GM21447 (cell line): ENCODE data around the gene PRRG1.
"Not testable (repeated sequence)": the region's sequence is repeated elsewhere in the genome, so short reads cannot be mapped to it uniquely, and the experiment has no call there.

Experiments used
- ATAC-seq: cut with Tn5 transposase; IDR thresholded peaks from one replicate; pipeline ENCODE4 v1.9.1; 2021; ENCODE audit not compliant: unreplicated experiment

The PRRG1 gene

DNA sequence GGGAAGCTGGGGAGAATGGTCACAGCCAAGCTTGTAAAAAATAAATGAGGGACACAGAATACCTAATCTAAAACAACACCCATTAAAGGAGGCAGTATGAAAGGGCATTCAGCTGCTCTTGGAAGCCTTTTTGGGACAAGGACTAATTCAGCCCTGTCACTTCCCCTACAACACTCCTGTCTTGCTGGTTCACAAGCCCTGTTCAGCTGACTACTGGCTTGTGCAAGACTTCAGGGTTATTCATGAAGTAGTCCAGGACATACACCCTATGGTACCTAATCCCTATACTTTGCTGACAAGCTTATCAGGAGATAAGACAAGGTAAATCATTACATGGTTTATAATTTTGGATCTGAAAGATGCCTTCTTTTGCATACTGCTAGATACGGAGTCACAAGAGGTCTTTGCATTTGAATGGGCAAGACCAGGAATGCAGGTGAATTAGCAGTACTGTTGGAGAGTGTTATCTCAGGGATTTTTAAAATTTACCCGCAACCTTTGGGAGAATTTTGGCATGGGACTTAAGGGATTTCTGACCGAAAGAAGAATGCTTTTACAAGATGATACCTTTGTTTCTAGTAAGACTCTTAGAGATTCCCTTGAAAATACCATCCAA is 119.1 kb downstream of the PRRG1 start:
- ATAC-seq, result no peak

DNA sequence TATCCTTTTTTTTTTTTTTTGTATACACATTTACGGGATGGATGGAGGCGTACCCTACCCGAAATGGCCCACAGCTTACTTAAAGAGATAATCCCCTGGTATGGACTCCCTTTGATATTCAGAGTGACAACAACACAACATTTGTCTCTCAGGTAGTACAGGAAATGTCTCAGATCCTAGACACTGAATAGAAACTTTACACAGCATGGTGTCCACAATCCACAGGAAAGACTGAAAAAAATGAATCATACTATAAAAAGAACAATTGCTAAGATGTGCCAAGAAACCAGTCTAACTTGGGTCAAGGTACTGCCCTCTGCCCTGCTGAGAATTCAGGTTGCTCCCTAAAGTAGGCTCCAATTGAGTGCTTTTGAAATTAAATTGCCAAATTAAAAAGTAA is 121.5 kb downstream of the PRRG1 start:
- ATAC-seq, result no peak

DNA sequence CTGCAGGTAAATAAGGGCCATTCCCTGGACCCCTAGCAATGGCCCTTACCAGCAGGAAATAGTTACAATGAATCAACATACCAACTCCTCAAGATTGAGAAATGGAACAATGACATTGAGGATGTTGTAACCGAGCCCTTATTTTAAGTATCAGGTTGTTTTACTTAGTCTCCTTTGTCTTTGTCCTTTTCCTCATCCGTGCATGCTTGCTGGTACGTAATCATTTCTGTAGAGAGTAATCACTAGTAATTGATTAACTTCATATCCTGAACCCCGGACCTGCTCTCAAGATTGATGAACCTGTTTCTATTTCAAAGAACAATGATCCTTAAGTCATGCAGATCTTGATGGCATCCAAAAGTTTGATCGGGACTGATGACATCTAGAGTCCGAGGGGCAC is 123.7 kb downstream of the PRRG1 start:
- no peak for ATAC-seq

DNA sequence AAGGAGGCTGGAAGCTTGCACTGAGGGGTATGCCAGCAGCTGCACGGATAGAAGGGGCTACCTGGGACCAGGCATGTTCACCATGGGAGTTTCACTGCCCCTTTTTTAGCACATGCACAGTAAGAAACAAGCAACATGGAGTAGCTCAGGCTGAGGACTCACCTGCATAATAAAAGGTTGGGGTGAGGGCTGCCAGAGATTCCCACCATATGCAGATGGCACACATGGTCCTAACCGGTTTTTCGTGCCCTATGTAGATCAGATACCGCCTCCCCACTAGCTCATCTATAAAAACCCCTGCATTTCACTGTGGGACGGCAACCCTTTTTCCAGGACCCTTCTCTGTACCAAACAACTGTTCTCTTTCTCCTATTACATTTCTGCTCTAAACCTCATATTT is 125.3 kb downstream of the PRRG1 start:
- no peak for ATAC-seq

DNA sequence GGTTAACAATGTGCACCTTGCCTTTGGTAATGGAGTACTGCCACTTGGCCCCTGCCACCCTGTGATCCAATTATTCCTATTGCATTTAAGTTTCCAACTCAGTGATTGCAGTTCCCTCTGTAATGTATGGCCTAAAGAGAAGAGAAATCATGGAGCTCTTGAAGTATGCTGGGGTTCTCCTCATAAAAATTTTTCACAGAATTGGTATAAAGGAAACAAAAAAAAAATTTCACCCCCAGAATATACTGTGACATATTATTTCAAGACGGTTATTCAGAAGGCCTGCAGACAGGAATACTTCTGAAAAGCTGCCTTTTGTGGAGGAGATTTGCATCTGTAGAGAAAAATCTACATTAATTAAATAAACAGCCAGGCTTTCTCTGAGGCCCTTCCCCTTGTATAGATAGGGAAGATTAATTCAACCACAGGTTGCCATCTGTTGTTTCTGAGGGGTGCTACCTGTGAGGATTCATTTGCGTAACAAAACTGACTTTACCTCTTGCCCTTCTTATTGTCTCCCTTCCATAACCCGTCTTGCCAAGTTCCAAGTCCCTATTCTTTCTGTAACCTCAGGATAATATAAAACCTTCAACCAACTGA is 127.5 kb downstream of the PRRG1 start:
- ATAC-seq, result no peak

DNA sequence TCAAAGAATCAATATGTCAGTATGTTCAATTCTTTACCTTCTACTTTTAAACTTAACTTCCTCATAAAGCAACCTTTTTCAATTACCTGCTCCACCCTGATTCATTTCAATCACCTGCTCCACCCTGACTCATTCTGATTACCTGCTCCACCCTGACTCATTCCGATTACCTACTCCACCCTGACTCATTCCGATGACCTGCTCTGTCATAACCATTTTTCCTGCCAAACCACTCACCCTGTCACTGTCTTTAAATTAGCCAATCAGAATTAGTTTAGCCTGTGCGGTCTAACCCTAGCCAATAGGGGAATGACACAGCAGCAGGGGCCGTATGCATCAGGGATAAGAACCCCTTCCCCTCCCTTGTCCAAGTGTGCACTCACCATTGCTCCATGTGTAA is 135.2 kb downstream of the PRRG1 start:
- not testable (repeated sequence) for ATAC-seq

DNA sequence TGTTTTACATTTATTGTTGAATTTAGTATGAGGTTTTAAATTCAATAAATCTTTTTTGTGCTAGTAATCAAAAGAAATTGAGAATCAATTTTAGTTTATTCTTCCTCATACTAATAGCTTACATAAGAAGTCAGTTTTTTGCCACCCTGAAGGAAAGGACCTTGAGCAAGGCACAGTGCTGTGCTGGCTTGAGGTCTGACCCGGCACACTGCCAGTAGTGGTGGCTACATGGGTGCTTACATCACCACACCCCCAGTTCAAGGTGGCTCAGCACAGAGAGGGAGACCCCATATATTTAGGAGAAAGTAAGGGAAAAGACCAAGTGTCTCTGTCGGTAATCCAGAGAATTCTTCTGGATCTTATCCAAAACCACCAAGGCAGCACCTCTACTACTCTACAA is 136.3 kb downstream of the PRRG1 start:
- no peak for ATAC-seq

DNA sequence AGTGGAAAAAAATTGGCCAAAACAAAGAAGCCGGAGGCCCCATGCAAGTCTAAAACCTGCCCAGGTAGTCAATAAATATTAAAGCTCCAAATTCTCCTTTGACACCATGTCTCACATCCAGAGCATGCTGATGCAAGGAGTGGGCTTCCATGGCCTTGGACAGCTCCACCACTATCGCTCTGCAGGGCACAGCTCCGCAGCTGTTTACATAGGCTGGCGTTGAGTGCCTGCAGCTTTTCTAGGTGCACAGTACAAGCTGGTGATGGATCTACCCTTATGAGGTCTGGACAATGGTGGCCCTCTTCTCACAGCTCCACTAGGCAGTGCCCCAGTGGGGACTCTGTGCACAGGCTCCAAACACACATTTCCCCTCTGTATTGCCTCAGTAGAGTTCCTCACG is 138.1 kb downstream of the PRRG1 start:
- ATAC-seq, result no peak

DNA sequence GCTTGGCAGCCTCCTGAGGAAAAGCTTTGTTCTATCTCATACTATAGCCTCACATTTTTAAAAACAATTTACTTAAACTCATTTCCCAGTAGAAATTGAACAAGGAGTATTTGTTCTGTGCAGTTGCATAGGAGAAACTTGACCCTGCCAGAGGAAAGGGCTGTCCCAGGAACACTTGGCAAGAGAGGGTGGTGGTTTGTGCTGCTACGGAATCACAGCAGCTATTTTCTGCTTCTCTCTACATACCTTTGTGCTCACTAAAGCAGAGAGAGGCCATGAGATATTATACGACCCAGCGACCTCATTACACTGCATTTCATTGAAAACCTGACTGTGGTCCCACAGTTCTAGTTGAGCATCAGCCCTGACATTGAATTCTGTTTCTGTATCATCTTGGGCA is 139.2 kb downstream of the PRRG1 start:
- no peak for ATAC-seq

DNA sequence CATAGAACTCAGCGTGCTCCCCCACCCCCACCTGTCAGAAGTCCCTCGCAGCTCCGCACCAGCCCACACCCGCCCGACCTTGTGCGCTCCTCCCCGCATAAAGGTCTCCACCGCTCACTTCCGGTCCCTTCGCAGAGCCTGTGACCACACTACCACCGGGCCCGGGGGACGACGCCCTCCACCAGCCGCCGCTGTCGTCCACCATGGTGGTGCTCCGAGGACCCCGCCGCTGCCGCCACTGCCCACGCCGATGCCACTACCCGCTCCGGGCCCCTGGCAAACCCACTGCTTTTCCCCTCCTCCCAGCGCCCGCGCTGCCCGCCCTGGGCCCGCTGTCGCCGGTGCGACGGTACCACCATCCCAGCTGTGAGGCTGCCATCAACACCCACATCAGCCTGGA is 142.5 kb downstream of the PRRG1 start:
- ATAC-seq, result no peak

DNA sequence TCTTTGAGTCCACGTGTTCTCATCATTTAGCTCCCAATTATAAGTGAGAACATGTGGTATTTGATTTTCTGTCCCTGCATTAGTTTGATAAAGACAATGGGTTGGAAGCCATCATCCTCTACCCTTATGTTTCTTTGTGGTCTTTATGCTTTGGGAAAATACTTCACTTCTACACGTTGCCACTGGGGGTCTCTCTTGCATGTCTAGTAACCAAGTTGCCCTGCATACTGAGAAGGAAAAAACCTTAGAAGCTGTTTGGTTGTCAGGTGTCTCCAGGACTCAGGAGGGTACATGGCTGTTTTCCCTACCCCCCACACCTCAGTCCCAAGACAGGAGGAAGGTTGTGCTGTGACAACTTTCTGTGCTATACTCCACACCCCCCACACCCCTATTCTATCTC is 146.6 kb downstream of the PRRG1 start:
- ATAC-seq, result not testable (repeated sequence)

DNA sequence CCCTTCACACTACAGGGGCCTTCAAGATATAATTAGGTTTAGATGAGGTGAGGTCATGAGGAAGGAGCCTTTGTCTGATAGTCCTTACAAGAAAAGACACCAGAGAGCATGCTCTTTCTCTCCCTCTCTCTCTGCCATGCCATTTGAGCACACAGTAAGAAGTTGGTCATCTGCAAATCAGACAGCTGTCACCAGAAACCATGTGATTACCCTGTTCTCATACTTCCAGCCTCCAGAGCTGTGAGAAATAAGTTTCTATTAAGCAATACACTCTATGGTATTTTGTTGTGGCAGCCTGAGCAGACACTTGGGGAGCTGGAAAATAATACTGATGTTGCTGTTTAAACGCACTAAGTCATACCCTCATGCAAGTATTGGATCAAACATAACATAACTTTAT is 148.0 kb downstream of the PRRG1 start:
- ATAC-seq, result not testable (repeated sequence)

DNA sequence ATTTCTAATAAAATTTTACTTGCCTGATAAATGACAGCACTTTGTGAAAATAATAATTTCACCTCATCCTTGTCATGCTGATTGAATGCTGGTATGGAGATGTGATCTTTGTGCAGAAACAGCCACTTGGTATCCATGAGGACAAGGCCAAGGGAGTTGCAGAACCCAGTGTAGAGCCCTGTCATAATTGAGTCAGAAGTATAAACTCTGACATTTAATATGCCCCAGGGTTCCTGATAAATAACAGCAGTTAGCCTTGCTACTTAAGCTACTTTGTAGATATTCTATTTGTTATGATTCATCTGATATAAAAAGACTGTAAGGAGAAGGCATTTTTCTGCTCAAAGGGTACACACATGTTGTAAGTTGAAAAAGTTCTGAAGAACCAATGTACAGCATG is 149.2 kb downstream of the PRRG1 start:
- ATAC-seq, result not testable (repeated sequence)

DNA sequence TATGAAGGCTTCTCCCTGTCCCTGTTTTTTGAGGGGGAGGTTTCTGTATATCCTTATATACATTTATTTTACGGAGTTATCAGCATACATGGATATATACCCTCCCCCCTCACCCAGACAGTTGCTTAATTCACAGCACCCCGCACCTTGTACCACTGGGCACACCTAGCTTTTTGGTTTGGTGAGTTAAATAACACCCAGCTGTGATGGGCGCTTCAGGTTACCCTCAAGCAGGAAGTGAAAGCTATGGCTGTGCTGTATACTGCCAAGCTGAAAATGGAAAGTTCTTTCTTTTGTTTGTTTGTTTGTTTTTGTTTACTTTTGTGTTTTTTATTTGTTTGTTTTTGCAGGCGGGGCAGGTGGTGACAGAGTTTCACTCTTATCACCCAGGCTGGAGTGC is 150.5 kb downstream of the PRRG1 start:
- not testable (repeated sequence) for ATAC-seq

DNA sequence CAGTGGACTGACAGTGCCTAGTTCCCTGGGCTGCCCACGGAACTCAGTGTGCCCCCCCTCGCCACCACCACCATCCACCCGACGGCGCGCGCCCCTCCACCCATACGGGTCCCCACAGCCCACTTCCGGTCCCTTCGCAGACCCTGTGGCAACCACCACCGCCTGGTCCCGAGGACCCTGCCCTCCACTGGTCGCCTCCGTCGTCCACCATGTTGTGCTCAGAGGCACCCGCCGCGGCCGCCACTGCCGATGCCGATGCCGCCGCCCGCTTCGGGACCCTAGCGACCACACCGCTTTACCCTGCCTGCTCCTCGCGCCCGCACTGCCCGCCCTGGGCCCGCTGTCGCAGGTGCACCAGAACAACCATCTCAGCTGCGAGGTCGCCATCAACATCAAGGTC is 155.8 kb downstream of the PRRG1 start:
- ATAC-seq, result no peak
